ENCODE measurements around the gene COL8A2.

Gene COL8A2

DNA sequence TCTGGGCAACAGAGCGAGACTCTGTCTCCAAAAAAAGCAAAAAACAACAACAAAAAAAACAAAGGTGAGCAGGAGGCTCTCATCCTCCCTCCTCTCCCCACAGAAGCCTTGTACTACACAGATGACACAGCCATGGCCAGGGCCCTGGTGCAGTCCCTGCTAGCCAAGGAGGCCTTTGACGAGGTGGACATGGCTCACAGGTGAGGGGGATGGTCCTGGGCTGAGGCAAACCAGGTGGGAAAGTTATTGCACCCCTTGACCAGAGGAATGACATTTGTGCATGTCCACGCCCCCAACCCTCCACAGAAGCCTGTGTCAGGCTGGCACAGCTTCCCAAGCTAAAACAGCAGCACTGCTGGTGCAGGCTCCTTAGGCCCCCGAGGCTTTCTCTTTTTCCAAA, 33.9 kb downstream of the COL8A2 start:
- no peak for DNase-seq (ENCODE audit: low read depth)
- TF ChIP-seq, protein P1, sequence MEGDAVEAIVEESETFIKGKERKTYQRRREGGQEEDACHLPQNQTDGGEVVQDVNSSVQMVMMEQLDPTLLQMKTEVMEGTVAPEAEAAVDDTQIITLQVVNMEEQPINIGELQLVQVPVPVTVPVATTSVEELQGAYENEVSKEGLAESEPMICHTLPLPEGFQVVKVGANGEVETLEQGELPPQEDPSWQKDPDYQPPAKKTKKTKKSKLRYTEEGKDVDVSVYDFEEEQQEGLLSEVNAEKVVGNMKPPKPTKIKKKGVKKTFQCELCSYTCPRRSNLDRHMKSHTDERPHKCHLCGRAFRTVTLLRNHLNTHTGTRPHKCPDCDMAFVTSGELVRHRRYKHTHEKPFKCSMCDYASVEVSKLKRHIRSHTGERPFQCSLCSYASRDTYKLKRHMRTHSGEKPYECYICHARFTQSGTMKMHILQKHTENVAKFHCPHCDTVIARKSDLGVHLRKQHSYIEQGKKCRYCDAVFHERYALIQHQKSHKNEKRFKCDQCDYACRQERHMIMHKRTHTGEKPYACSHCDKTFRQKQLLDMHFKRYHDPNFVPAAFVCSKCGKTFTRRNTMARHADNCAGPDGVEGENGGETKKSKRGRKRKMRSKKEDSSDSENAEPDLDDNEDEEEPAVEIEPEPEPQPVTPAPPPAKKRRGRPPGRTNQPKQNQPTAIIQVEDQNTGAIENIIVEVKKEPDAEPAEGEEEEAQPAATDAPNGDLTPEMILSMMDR (conservative IDR thresholded peaks at IDR 0.05; ENCODE audit: low read depth, low read length) = no peak

DNA sequence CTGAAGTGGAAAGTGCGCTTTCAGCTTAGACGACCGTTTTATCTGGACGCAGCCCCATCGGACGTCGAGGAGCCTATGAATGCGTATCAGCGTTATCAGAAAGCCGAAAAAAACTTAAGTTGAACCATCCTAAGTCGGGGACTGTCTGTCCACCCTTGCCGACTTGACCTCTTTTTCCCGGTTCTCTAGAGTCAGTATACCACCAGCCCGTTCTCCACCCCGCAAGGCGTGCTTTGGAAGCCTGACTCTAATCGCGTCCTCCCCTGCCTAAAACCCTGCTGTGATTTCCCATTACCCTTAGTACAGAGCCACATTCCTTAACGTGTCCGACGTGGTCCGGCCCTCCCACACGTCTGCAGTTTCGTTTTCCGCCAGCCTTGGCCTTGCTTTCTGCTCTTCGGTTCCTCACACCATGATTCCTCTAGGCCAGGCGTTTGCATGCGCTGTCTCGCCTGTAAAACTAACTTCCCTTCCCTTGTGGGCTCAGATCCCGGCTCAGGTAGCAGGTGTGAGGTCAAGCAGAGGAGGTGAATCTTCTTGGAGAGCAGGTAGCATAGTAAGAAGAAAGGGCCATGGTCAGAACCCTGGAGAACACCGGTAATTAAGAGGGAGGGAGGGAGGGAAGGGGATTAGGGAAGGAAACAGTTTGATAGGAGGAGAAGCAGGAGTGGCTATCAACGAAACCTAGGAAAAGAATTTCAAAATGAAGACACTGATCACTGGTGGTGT, 35.5 kb downstream of the COL8A2 start:
- H3K4me3 ChIP-seq (ENCODE audit: low read length) = peak overlapping the region; percentile 86
- TF ChIP-seq, protein P1 (conservative IDR thresholded peaks at IDR 0.05; ENCODE audit: low read depth, low read length) = no peak
- DNase-seq (ENCODE audit: low read depth) = no peak

More for the DNA sequence above, 33.9 kb downstream of the COL8A2 start:
- H3K4me3 ChIP-seq (ENCODE audit: low read length) = no peak overlapping the region

DNA sequence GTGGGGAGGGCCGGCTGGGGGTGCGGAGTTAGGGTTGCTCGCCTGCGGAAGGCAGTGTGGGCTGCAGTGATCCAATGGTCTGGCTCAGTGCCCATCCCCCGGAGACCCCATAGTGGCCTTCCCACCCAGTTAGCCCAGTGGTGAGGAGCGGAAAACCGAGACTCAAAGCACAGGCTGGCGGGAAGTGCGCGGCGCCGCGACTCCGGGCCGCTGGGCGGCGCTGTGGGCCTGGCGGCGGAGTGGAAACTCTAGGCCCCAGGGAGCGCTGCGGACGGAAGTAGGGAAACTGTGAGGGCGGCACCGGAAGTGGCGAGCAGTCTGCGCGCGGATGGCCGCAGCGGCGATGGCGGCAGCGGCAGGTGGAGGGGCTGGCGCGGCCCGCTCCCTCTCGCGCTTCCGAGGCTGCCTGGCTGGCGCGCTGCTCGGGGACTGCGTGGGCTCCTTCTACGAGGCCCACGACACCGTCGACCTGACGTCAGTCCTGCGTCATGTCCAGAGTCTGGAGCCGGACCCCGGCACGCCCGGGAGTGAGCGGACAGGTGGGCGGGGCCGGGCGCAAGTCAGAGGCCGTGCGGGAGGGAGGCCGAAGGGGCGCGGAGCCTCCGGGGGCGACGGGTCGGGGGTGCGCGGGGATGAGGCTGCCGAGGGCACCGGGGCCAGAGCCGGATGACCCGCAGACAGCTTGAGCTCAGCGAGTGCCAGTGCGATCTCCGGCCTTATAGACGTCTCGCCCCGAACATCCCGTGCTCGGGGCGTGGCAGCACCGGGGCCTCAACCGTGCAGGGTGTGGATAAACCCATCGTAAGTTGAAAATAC, 36.2 kb downstream of the COL8A2 start, which contains the start of gene ADPRS:
Gene ADPRS, plus strand, starts transcription at position 316 of the 816 bp plus-strand sequence. Its CDS starts 13 bp downstream, at position 329.
- TF ChIP-seq, protein P1 (conservative IDR thresholded peaks at IDR 0.05; ENCODE audit: low read depth, low read length) = peak; percentile 87
- peak; percentile 66 for DNase-seq (ENCODE audit: low read depth)
- H3K4me3 ChIP-seq (ENCODE audit: low read length) = peak within 1 kb of the TSS; percentile 86

DNA sequence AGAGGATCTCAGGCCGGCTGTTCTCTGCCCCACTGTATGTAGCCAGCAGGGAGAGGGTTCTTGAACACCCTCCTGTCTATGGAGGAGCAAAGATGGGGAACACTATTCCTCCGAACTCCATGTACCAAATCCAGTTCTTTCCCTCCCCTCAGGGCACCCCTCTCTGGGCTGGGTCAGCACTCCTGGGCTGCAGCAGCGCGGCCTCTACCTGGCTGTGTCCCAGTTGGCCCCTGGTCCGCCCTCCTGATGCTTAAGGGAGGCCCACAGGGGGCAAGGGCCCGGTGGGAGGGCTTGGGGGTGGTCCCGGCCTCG, 36.8 kb downstream of the COL8A2 start:
- peak overlapping the region; percentile 86 for H3K4me3 ChIP-seq (ENCODE audit: low read length)
- TF ChIP-seq, protein P1 (conservative IDR thresholded peaks at IDR 0.05; ENCODE audit: low read depth, low read length) = no peak
- DNase-seq (ENCODE audit: low read depth) = no peak

DNA sequence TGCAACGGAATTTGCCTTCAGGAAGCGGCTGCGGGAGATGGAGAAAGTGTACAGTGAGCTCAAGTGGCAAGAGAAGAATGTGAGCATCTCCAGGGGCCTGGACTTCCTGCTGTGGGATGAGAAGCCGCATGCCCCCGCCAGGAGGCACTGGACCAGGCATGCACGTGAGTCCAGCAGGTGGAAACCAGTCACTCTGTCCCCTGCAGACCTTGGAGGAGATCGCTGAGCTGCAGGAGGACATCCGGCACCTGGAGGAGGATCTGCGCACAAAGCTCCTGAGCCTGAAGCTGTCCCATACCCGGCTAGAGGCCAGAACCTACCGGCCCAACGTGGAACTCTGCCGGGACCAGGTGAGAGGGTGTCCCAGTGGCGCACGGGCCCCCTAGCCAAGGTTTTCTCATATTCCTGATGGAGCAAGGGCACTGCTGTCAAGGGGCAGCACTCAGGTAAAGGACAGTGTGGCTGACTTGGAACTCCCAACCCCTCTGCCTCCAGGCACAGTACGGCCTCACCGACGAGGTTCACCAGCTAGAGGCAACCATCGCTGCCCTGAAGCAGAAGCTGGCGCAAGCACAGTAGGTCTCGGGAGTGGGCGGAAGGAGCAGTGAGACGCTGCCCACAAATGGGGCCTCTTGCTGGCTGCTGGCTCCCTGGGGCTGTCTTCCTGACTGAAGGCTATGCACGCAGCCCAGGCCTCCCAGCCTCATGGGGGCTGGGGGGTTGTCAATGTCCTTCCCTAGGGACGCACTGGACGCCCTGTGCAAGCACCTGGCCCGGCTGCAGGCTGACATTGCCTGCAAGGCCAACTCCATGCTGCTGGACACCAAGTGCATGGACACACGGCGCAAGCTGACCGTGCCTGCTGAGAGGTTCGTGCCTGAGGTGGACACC, 37.5 kb downstream of the COL8A2 start:
- H3K4me3 ChIP-seq (ENCODE audit: low read length) = no peak overlapping the region
- TF ChIP-seq, protein P1 (conservative IDR thresholded peaks at IDR 0.05; ENCODE audit: low read depth, low read length) = no peak
- DNase-seq (ENCODE audit: low read depth) = no peak

DNA sequence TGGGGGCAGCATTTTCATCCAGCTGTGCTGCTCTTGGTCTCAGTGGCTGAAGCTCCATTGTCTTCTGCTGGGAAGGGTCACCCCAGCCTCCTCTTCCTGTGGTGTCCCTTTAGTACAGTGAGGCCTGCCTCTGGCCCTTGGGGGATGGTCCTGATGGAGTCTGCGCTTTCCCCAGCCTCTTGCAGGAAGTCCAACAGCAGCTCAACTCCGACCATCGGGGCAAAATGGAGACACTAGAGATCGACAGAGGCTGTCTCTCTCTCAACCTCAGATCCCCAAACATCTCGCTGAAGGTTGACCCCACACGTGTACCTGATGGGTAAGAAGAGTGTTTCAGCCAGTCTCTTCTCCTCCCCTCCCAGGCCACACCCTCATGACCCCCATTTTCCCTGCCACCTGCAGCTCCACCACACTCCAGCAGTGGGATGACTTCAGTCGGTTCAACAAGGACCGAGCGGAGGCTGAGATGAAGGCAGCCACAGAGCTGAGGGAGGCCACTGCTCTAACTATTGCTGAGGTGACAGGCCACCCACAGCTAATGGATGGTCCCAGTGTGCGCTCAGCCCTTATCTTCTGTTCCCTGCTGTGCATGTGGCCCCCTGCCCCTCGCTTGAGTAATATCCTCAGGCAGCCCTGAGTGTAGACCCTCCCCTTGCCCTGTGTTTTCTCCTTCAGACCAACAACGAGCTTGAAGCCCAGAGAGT, 38.3 kb downstream of the COL8A2 start:
- no peak overlapping the region for H3K4me3 ChIP-seq (ENCODE audit: low read length)
- TF ChIP-seq, protein P1 (conservative IDR thresholded peaks at IDR 0.05; ENCODE audit: low read depth, low read length) = no peak
- no peak for DNase-seq (ENCODE audit: low read depth)

All from retinal pigment epithelial cell (primary cell).